Activated naive CD4-positive, alpha-beta T cell treated with Interleukin-2 at 50 U/mL for 16 hours (primary cell): Measurements from ENCODE around the gene FHIT.

ENCODE experiments used
- DNase-seq: peaks from one replicate; pipeline ENCODE4 v3.0.0-alpha.2; 2020

FHIT gene

DNA sequence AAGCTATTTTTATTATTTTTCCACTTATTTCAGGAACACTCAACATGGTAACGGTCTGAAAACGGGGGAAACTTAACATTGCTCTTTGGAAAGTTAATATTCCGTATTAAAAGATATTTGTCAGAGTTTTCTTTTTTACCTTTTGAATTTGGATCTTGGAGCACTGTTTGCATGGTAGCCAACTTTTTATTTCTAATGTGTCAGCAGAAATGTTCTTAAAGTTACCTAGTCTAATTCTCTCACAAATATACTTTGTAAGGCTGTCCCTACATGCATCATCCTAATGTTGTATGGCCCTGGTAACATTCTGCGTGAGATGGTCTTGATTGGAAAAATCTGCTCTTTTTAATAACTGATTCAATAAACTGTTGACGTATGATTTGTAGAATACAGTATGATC is 719.5 kb downstream of the FHIT start:
- no peak for DNase-seq

DNA sequence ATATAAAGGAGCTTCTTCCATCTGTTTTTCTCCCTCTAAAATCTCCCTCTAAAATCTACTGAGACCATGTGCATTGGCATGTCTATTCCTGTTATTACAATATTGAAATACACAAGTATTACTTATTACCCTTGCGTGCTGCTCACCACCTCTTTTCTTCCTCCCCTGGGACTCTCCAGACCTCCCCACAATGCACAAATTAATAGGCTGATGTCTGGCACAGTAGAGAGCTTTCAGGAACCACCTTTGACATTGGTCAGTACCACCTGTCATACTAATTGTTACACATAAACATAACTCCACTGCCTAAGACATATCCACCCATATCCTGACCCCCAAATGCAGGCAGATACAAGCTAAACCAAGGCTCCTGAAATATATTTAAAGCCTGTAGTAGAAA is 722.6 kb downstream of the FHIT start:
- DNase-seq: no peak

GRCh38 chr3:60523536-60523935 is 727.7 kb downstream of the FHIT start:
- DNase-seq: no peak

DNA sequence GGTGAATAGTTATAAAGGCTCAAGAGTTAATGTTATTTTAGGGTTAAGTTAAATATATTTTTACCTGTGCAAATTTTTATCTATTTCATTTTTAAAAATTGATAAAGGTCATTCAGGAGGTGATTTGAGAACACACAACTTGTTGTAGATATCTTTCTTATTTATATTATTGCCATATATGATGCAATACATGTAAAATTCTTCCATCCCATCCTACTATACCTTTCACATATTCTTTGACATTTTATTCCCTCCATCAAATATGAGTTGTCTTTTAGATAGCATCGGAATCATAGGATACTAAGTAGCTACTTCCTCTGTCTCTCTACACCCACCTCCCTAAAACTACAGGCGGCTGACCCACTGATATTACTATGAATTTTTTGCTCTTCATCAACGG is 734.1 kb downstream of the FHIT start:
- DNase-seq: no peak

DNA sequence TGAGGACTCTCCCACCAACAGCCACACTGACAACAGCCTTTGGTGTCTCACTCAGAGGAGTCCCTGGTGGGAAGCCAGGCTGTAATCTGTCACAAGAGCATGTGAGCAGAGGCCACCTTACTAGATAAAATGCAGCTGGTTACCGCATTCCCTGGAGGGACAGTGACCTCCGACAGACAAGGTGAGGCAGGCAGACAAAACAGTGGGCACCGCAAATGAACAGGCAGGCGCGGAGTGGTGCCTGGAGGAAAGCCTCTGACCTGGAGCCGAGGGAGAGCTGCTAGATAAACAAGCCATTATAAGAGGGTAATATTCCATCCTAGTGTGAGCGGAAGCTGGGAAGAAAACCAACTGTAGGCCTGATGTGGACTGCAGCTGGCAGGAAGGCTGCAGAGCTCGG is 736.4 kb downstream of the FHIT start:
- no peak for DNase-seq

GRCh38 chr3:60514085-60514649 is 737.1 kb downstream of the FHIT start:
- DNase-seq: no peak

- no peak for DNase-seq
Measured at GRCh38 chr3:60513241-60513640, 738.0 kb downstream of the FHIT start.

GRCh38 chr3:60512506-60512905 is 738.7 kb downstream of the FHIT start:
- DNase-seq: no peak

DNA sequence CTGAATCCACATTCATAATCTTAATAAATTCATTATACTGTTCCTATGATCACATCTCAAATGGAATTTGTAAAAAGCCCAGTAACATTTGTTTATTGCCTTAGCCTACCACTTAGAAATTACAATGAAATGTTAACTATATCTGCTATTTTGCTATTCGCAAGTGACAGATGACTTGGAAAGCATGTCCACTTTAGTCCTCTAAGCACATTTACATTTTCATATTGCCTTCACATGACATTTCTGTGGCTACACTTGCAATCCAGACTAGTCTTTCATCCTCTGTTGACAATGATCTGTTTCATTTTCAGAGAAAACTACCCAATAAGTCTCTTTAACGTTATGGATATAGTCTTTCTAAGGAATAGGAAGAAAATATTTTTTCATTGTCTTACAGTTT is 741.8 kb downstream of the FHIT start:
- no peak for DNase-seq

DNA sequence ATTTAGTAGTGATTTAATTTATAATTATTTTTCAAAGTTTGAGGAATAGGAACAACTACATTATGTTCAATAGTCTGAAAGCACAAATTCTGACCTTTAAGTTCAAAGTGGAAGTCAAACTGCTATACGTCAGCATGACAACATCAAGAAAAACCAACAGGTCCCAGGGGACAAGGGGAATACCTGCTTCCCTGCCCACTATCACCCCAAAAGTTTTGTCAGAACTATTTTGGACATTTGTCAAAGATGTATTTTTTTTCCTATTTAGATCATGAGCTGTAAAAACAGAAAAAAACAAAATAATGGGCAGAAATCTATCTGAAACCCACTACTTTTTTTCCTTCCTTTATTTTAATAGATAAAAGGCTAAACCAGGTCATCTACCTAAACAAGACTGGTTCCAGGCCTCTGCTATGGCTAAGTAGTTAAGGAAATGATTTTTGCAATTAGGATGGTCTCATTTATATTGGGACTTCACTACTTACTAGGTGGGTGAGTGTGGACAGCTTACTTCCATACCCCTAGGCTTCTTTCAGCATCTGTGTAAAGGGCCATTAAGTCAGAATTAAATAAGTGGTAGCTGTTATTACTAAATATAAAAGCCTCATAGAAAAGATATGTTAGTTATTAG is 746.3 kb downstream of the FHIT start:
- no peak for DNase-seq

- no peak for DNase-seq
Measured at GRCh38 chr3:60501314-60501713, 749.9 kb downstream of the FHIT start.

DNA sequence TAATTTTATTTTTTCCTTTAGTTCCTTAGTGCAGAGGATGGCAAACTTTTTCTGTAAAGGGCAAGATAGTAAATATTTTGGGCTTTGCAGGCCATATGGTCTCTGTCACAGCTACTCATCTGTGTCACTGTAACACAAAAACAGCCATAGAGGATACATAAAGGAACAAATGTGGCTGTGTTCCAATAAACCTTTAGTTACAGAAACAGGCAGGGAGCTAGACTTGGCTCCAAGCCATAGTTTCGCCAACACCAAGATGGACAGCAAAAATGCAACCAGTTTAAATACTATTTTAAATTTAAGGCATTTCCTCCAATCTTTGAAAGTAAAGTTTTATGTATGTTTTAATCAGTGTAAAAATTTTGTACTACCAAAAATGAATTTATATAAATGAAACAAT is 753.4 kb downstream of the FHIT start:
- no peak for DNase-seq

DNA sequence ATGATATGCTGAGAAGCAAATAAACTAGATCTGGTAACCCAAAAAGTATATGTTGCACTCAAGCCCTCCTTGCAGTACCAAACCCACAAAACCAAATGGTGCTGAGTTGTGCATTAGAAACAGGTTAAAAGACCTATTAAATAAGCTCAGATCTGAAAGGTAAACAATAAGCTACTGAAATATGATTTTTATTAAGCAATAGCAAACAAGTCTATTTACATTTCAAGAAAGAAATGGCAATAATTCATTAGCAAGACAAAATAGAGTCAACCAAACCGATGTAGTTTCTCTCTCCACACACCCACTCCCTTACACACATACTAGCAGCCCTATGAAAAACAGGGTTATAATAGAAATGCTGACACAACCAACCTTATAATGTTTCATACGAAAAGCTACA is 760.3 kb downstream of the FHIT start:
- no peak for DNase-seq

- DNase-seq: no peak
Measured at GRCh38 chr3:60475096-60475495, 776.2 kb downstream of the FHIT start.

DNA sequence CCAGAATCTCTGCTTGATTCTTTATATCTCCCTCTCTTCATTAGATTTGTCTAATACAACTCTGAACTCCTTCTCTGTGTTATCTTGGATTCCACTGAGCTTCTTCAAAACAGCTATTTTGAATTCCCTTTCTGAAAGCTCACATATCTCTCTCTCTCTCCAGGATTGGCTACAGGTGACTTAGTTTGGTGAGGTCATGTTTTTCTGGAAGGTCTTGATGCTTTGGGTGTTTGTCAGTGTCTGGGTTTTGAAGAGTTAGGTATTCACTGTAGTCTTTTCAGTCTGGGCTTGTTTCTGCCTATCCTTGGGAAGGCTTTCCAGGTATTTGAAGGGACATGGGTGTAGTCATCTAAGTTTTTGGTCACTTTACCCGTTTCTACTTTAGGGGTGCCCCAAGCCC is 781.8 kb downstream of the FHIT start:
- DNase-seq: no peak

DNA sequence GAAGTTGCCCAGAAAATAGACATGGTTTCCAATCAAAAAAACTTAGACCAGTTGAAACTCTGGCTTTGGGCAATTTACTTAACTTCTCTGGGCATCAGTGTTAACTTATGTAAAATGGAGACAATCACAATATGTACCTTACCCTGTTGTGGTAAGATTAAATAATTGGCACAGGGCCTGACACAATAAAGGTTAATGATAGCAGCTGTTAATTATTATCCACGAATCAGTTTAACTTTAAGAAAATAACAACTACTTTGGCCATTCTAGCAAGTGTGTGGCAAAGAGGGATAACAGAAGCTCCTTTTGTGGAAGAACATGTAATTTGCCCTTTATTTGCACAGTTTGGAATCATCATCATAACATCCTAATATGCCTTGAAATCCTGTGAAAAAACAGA is 787.6 kb downstream of the FHIT start:
- DNase-seq: no peak

DNA sequence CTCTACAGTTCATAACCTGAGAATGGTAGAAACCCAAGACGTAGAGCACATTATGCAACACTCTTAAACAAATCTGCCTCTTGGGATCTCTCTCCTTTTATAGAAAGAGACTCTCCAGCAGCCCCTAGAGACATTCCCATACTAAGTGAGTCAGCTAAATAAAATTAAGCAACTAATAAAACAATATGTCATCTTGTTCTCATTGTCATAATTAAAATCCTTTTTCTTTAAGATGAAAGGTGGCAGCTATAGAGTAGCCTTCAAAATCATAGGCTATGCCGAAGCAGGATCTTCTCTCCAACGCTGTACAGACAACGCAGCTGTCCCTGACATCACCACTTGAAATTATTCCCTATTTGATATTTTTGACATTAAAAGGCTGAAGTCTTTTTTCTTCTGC is 790.0 kb downstream of the FHIT start:
- no peak for DNase-seq

- no peak for DNase-seq
Measured at GRCh38 chr3:60456180-60456579, 795.1 kb downstream of the FHIT start.

GRCh38 chr3:60453326-60453725 is 797.9 kb downstream of the FHIT start:
- no peak for DNase-seq

GRCh38 chr3:60448696-60449095 is 802.6 kb downstream of the FHIT start:
- DNase-seq: no peak

DNA sequence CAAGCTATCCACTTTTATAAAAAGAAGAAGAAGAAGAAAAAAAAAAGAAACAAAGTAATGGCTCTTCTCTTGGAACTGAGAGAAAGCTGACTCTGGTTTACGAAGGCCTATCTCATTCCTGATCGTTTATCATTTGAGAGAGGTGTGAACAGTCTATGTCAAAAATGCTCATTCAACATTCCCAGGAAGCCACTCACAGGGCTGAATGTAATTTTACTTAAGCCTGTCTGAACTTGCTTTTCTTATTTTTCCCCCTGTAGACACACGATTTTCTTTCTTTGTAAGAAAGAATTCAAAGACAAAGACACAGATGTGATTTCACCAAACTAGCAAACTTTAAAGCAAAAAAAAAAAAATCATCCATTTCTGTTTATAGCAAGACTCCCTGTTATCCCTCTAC is 805.8 kb downstream of the FHIT start:
- no peak for DNase-seq

DNA sequence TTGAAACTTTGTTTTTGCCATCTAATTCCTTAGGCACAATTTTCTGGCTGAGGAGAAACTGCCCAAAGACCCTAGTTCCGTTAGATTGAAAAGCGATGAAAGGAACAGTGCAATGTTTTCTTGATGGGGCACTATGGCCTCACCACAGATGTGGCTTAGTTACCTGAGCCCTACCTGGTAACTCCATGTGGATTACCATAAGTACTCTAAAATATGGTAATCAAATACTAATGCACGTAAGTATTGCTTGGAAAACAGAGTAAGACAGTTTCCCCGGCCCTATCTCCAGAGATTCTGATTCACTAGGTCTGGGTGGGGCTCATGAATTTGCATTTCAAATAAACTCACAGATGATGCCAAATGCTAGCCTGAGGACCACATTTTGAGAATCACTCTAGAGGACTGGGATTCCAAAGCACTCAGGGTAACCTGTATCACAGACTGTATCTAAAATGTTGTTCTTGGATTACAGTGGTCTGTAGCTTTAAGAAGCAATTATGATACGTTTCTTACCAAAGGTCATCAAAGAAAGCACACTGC is 806.3 kb downstream of the FHIT start:
- no peak for DNase-seq

DNA sequence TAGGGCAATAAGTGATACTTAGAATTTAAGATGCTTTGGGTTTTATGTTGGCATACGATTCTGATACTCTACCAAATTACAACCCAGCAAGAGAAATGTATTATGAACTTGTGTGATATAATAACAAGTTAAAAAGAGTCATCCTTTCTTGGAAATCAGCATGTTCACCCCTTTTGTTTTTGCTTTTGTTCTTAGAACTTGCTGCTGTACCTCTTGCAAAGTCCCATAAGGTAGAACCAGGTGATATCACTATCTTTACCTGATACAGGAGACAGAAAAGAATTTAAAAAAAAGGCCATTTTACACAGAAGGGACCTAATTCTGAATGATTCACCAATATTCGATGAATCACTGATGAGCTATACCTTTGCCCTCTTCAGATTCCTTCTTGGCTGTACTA is 810.4 kb downstream of the FHIT start:
- no peak for DNase-seq

- DNase-seq: no peak
Measured at GRCh38 chr3:60435941-60436650, 815.2 kb downstream of the FHIT start.

DNA sequence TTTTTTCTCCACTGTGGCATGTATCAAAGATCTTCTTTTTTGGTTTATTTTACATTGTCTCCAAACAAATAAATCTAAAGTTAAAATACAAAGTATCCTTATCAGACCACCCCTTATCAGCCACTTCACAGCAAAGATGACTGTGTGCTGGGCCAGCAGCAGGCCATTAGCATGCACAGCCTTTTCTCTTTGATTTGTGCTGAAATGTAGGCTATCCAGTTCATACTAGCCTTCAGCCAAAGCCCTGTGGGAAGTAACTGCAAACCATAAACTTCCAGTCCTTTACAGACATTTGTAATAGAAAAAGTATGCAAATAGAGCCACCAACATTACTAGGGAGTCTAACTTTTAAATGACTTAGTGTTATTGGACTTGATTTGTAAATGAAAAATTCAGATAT is 816.3 kb downstream of the FHIT start:
- no peak for DNase-seq
